ENCODE measurements around the gene ACO2. TPM values are rescaled to one million over a fixed set of nuclear protein-coding genes. Genes with fewer than 3 reads are reported as not detected.
A peak's percentile ranks its signal among the peaks of the same experiment; 100 is the strongest.

ACO2 gene
- total RNA-seq, 1 experiment from 2014 or later, result 86.8 TPM

DNA sequence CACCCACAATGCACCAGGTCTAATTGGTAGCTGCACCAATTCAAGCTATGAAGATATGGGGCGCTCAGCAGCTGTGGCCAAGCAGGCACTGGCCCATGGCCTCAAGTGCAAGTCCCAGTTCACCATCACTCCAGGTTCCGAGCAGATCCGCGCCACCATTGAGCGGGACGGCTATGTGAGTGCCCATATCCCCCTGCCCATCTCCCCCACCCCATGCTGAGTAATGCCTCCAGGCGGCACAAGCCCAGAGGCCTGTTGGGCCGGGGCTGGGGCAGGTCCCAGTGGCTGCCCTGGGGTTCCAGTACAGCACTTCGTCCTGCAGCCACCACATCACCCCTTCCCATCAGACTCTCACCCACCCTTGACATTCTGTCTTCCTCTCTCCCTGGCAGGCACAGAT lies 53.9 kb downstream of the ACO2 start:
- DNase-seq (ENCODE audit: low read depth), result no peak

DNA sequence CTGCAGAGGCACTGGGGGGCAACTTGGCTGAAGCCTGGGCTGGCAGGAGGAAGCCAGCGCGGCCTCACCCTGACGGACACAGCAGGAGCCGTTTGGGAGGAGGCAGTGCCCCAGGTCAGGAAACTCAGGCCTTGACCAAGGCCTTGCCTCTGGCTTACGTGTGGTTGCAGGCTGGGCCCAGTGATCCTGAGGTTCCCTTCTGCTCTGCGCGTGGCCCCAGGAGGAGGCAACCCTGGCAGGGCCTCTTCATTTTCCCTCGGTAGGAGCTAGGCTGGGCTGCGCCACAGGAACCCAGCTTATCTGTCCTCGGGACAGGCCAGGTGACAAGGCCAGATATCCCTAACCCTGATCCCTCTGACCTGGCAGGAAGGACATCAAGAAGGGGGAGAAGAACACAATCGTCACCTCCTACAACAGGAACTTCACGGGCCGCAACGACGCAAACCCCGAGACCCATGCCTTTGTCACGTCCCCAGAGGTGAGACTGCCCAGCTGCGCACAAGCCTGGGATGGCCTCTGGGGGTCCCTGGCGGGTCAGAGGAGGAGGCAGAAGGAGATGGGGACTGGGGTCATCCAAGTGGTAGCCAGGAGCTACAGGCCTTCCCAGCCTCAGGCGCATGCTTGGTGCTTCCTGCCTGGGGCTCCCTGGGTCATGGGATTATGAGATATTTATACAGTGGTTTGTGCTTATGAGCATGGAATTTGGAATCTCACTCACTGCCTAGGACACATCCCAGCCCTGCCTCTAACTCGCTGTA lies 54.7 kb downstream of the ACO2 start:
- DNase-seq (ENCODE audit: low read depth), result no peak

DNA sequence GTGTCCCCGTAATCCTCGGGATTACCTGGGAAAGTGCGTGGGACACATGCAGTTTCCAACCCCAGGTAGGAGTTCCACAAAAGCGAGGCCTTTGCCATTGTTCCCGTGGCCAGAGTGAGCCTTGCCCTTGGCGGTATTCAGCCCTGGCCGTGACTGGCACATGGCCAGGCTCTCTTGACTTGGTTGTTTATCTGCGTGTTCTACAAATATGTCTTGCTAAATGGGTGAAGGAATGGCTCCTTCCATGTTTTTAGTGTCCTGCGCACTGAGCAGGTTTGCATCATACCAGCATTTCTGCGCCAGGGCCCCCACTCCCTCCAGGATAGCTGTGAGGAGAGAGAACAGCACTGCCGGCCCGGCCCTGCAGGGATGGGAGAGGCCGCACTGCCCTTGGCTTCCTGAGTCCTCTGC lies 55.3 kb downstream of the ACO2 start:
- DNase-seq (ENCODE audit: low read depth), result no peak

DNA sequence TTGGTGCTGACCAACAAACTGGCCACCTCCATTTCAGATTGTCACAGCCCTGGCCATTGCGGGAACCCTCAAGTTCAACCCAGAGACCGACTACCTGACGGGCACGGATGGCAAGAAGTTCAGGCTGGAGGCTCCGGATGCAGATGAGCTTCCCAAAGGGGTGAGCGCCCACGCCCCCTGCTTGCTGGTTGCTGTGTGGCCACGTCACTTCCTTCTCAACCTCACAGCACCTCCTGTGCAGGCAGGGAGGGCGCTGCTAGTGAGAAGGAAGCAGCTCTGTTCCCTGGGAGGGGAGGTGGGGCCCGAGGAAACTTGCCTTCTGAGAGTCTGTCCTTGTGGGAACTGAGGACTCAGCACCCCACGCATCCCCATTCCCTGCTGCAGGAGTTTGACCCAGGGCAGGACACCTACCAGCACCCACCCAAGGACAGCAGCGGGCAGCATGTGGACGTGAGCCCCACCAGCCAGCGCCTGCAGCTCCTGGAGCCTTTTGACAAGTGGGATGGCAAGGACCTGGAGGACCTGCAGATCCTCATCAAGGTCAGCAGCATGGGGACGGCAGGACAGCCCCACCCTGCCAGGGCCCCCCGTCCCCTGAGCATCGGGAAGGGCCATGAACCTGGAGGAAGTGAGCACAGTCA lies 56.0 kb downstream of the ACO2 start:
- DNase-seq (ENCODE audit: low read depth), result no peak

DNA sequence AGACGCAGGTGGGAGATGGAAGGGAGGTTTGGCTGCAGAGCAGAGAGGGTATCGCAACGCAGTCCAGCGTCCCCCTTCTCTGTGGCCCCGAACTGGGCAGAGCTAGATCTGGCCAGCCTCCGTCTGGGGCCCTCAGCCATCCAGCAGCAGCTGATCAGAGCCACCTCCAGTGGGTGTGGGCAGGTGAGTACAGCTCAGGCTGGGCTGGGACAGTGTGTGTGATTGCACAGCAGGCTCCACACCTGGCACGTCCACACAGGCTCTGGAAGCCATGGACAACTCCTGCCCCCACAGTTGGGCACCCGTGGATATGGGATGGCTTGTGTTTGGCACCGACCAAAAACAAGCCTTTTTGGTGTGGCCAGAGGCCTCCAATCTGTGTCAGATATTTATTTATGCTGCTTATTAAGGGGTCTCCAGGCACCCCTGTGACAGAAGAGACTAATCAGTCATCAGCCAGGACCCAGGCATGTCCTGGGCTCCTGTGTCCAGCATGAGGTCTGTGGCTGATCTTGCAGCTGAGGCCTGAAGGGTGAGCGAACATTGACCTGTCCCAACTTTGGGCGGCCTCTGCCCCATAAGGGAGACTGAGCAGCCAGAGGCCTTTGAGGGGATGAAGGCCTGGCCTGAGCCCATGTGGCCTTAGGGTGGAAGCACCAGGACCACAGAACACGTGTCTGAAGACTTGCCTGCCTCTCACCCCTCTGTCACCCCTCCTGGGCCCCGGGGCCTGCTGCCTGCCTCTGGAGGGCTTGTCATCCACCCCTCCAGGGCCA lies 56.7 kb downstream of the ACO2 start:
- DNase-seq (ENCODE audit: low read depth), result no peak

DNA sequence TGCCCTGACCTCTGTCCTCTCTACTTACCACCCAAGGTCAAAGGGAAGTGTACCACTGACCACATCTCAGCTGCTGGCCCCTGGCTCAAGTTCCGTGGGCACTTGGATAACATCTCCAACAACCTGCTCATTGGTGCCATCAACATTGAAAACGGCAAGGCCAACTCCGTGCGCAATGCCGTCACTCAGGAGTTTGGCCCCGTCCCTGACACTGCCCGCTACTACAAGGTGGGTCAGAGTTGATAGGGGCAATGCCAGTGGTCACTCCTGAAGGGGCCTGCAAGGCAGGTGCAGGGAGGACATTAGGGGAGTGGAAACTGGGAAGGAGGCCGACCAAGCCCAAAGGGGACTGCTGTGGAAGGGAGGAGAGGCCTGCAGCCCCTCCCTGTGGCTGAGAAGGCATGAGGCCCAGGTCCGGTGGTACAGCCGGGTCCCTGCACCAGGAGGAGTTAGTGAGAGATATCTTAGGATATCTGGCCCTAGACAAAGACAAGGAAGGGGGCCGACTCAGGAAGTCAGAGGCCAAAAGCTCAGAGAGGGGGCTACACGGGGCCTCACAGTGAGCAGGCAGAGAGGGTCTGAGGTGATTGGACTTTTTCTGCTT lies 57.4 kb downstream of the ACO2 start:
- DNase-seq (ENCODE audit: low read depth), result no peak

DNA sequence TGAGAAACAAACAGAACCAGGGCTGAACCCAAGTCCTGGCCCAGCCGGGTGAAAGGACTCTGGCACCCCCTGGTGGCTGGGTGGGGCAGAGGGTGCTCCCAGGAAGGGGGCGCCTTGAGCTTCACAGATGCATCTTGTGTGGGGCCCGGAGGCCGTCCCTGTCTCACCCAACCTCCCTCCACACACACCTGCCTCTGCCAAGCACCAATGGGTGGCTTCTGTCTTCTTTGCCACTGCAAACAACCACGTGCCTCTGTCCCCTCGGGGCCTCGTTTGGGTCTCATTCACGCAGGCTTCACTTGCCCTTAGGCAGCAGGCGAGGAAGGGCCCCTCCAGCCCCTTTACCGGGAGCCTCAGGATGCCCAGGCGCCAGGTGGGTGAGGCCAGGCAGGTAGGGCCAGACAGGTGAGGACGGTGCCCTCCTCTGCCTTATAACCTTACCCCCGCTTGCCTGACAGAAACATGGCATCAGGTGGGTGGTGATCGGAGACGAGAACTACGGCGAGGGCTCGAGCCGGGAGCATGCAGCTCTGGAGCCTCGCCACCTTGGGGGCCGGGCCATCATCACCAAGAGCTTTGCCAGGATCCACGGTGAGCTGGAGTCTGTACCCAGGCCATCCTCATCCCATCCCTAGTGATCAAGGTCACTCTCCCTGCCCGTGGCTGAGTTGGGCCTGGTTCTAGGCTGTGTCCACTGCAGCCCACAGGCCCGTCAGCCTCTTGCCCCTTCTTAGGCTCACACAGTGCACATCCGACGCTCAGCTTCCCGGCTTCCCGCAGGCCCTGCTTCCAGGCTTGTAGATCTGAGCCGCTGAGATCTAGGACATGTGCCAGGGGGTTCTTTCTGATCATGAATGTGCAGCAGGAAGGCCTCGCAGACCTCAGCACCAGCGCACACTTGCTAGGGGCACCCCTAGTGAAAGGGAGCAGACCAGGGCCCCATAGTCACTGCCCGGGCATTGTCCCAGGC lies 58.2 kb downstream of the ACO2 start:
- no peak for DNase-seq (ENCODE audit: low read depth)

DNA sequence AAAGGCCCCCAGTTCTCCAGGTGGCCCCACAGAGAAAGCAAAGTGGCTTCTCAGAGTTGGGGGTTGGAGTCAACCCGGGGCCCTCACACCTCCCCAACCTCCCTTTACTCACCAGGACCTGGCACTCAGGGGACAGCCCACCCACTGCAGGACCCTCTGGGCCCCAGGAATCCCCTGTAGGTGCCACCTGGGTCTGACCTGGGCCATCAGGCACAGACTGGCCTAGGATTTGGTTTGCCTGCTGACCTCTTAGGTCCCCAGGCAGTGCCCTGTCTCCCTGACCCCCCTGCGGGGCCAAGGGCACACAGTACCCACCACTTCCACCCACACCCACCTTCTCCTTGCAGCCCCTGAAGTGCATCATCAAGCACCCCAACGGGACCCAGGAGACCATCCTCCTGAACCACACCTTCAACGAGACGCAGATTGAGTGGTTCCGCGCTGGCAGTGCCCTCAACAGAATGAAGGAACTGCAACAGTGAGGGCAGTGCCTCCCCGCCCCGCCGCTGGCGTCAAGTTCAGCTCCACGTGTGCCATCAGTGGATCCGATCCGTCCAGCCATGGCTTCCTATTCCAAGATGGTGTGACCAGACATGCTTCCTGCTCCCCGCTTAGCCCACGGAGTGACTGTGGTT lies 59.3 kb downstream of the ACO2 start:
- no peak for DNase-seq (ENCODE audit: low read depth)

DNA sequence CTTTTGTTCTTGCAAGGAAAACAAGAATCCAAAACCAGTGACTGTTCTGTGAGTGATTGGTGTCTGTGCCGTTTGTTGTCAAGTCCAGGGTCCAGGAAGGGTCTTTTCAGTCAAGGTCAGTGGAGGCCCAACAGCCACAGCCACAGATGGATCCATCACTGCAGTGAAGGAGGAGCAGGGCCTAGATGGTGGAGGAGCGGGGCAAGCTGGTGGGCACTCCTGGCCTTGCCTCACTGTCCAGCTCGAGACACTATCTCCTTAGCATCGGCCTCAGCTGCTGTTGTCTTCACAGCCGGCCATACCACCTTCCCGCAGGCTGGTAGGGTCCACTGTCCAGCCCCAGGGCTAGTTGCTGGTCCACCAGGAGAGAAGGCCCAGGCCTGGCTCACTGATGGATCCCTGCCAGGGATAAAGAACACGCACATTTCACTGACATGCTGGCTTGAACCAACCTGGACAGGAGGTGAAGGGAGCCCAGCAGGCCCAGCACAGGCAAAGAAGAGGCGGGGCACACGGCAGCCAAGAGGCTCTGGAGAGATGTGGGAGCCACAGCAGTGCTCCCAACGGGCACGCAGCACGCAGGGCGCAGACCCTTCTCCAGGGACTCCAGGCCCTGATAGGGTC lies 60.1 kb downstream of the ACO2 start:
- DNase-seq (ENCODE audit: low read depth), result no peak

DNA sequence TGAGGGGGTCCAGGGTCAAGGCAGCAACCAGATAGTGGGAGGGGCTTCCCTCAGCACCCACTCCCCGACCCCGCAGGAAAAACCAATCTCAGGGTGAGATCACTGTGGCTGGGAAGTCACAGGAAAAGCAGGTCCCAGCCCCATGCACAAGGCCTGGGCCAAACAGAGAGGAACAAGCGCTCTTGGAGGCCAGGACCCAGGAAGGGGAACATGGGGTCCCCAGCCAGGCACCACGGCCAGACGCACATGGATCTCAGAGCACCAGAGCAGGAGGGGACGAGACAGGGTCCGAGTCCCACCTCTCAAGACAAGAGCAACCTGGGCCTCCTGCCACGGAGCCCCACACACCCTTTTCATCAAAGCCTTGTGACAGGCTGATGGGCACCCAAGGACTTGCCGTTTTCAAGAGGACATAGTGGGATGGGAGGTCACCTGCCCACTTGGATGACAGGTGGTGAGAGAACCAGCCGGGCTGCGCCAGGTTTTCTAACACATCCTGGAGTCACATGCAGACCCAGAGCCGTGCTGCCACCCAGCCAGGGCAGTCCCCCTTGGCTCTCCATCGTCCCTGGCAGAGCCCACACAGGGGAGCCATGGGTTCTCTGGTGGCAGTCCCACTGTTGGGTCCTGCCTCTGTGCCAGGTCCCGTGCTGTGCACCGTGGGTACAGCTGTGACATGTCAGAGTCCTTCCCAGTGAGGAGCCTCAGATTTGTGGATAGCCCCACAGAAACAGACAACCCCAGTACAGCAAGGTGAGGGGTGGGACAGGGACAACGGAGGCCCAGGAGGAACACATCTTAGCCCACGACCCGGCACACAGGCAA lies 62.2 kb downstream of the ACO2 start:
- no peak for DNase-seq (ENCODE audit: low read depth)

DNA sequence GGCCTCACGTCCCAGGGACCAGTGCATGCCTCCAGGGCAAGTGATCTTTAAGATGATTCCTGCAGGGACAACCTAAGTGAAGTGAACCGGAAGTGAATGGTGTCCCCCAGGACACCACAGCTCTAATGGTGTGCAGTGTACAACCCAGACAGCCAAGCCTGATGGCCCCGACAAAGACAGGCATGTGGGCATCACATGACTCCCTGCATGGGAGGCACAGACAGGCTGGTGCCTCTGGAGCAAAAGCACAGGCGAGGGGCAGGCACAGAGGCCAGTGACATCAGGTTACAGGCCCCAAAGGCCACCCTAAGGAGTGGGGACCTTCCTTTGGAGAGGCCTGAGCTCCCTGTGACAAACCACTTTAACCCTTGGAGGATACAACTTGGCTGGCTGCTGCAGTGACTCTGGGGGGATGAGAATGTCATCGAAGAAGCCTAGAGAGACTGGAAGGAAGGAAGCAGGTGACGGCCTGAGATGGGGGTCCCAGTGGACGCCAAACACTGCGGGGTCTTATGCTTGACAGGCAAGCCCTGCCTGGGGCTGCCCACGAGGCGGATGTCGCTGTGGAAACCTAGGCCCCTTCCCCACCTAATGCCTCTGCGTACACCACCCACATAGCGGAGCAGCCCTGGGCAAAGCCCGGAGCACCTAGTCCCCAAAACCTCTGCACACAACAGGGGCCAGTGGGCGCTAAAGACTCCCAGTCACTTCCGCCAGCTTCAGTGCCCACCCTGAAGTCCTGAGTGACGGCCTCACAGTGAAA lies 63.0 kb downstream of the ACO2 start:
- DNase-seq (ENCODE audit: low read depth), result no peak

DNA sequence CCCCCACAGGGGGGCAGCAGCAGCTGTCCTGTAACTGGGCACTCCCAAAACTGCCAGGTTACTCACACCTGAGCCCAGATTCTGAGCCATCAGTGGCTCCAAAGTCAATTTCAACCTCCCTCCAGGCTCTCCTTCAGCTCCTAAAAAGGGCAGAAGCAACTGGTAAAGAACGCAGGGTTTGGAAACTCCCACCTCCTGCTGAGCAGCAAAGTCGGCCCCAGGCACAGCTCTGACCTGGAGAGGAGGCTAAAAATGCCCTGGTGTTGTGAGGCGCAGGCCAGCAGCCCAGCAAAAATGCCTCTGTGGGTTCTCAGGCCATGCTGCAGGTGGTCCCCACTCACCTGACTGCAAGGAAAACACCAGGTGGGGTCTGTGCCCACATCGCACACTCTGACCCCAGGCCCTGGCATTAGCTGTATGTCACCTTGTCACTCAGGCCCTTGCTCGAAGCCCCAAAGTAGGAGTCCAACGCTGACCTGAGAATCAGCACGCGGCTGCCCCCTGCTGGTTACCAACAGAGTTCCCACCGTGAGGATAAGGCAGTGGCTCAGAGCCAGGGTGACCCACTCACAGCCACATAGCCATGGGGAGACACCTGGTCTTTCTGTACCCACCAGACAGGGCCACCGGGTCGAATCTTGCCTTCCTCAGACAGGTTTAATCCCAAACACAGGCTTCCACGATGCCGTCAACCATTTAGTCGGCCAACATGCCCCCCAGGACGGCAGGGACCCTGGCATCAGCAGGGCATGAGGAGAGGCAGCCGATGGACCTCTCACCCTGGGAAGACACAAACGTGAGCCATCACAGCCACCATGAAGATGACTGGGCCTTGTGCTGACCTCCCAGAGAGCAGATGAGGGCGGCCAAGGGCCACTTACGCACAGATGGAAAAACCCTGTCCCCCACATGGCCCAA lies 64.2 kb downstream of the ACO2 start:
- peak; percentile 52 for DNase-seq (ENCODE audit: low read depth)

DNA sequence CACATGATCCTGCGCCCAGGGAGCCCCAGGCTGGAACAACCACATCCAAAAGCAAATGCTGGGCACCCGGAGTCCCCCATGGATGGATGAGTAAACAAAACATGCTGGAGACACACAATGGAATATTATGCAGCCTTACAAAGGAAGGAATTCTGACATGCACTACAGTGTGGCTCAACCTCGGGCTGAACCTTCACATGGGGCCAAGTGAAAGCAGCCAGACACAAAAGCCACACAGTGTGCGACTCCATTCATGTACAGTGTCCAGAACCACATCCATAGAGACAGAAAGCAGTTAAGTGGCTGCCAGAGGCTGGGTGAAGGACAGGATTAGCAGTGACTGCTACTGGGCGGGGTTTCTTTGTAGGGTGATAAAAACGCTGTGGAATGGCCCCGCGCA lies 65.3 kb downstream of the ACO2 start:
- DNase-seq (ENCODE audit: low read depth), result no peak

DNA sequence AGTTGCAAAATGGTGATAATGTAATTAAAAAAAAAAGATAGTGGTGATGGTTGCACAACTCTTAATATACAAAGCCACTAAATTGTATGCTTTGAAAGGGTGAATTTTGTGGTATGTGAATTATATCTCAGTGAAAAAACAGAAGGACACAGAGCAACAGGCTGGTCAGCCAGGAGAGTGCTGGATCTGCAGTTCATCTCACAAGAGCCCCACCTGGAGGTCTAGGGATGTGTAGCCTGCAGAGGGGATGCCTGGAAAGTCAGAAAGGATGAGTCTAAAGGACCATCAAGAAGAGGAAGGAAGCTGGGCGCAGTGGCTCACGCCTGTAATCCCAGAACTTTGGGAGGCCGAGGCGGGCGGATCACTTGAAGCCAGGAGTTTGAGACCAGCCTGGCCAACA lies 66.3 kb downstream of the ACO2 start:
- DNase-seq (ENCODE audit: low read depth), result no peak

DNA sequence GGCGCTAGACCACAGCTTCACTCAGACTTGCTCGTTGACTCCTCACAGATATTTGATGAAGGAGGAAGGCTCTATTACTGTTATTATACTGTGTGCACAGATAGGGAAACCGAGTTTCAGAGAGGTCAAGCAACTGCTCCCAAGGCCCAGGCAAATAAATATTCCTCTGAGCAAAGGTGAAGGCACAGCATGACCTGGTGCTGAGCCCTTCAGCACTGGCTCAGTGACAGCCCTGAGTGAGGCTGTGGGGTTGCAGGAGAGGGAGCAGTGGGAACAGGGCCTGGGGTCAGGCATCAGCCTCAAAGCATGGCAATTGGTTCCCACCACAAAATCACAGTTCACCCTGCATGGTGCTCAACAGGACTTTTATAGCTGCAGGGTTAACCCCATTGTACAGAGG lies 68.3 kb downstream of the ACO2 start:
- no peak for DNase-seq (ENCODE audit: low read depth)

DNA sequence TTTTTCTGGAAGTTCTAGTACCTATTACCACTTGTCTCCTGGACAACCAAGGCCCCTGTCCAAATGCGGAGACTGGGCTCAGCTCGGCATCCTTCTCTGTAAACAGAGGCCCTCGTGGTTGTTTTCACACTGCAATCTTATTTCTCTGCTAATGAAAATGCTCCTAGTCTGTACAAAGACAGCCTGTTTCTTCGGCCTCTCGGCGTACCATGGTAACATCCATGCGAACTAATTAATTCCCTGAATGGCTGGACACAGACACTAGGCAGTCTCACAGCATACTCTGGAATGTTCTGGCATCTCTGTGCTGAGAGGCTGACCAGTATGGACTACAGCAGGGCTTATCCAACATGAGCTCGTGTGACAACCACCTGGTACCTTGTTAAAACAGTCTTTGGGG lies 69.7 kb downstream of the ACO2 start:
- no peak for DNase-seq (ENCODE audit: low read depth)

Data from HT1080 (cell line).